Caco-2 (cell line): ENCODE results near the gene MRPL27. TPM values are rescaled to one million over a fixed set of nuclear protein-coding genes. Genes with fewer than 3 reads are reported as not detected.

Source experiments
- BruUV-seq: library from RNA; stranded (reverse); fragments of 400-500 nt; replicated peaks from 2 replicates; lab custom pipeline; 2021; lab: Mats Ljungman, UMichigan
- CTCF ChIA-PET: fragments of 300-600 bp; sonication (Branson Sonifier 250); formaldehyde crosslinking; loops from one replicate; lab custom pipeline; 2022; ENCODE audit warnings: antibody characterized with exemption; lab: Charles Lee
- POLR2A ChIA-PET: fragments of 300-600 bp; sonication (Branson Sonifier 250); formaldehyde crosslinking; loops from one replicate; lab custom pipeline; 2022; ENCODE audit warnings: antibody characterized with exemption; lab: Charles Lee
- DNase-seq, 2 experiments: peaks; one replicate each; pipeline versions ENCODE4 v3.0.0 to v3.0.0-alpha.2; 2020 to 2022
- H3K27me3 ChIP-seq: replicated peaks from 2 replicates; pipeline ENCODE4 v1.6.0; 2011; ENCODE audit warnings: low read length; ENCODE audit not compliant: control insufficient read depth, insufficient read depth
- H3K36me3 ChIP-seq: 2 replicates; pipeline ENCODE4 v1.5.1; 2011; ENCODE audit warnings: low read length; ENCODE audit not compliant: control insufficient read depth, insufficient read depth
- H3K4me1 ChIP-seq: fragments of 250-450 bp; sonication (Bioruptor Pico); 2 replicates; pipeline ENCODE4 v1.5.1; 2020; ENCODE audit warnings: mild to moderate bottlenecking
- H3K4me3 ChIP-seq: 2 replicates; pipeline ENCODE4 v1.5.1; 2011; ENCODE audit warnings: low read depth, mild to moderate bottlenecking, control low read depth, low read length
- H3K9me3 ChIP-seq: fragments of 250-450 bp; sonication (Bioruptor Pico); 2 replicates; pipeline ENCODE4 v1.5.1; 2020; ENCODE audit warnings: mild to moderate bottlenecking, moderate library complexity
- H3K27ac Mint-ChIP-seq: one replicate; pipeline ENCODE4 v1.8.0; 2022; ENCODE audit warnings: mixed read lengths; ENCODE audit not compliant: unreplicated experiment
- H3K27me3 Mint-ChIP-seq: one replicate; pipeline ENCODE4 v1.8.0; 2022; ENCODE audit warnings: mixed read lengths; ENCODE audit not compliant: insufficient read depth, unreplicated experiment
- H3K36me3 Mint-ChIP-seq: one replicate; pipeline ENCODE4 v1.8.0; 2022; ENCODE audit warnings: mild to moderate bottlenecking, mixed read lengths; ENCODE audit not compliant: insufficient read depth, unreplicated experiment
- H3K4me1 Mint-ChIP-seq: one replicate; pipeline ENCODE4 v1.8.0; 2022; ENCODE audit warnings: low read depth, mixed read lengths; ENCODE audit not compliant: unreplicated experiment
- H3K4me3 Mint-ChIP-seq: one replicate; pipeline ENCODE4 v1.8.0; 2022; ENCODE audit warnings: mild to moderate bottlenecking, moderate library complexity, mixed read lengths; ENCODE audit not compliant: unreplicated experiment
- H3K9me3 Mint-ChIP-seq: one replicate; pipeline ENCODE4 v1.8.0; 2022; ENCODE audit warnings: mixed read lengths; ENCODE audit not compliant: unreplicated experiment
- intact Hi-C: fragments of 100-400 bp; cut with micrococcal nuclease; formaldehyde crosslinking; loops from one replicate; pipeline ENCODE4 v1.10.0; 2022; ENCODE audit not compliant: unreplicated experiment
- total RNA-seq: library from RNA; stranded (reverse); gene quantifications from 2 replicates; pipeline ENCODE4 v1.2.3, GENCODE V29; 2022
- TF ChIP-seq, protein P1 (sequence below), 2 experiments: fragments of 200-600 bp in 1 of 2; IDR thresholded peaks; 1 replicate in 1 of 2; 2 replicates in 1 of 2; pipeline versions ENCODE4 v1.5.1 to v1.8.0; 2011 to 2022; ENCODE audit warnings: antibody characterized with exemption in 1 of 2, control low read depth in 1 of 2, inconsistent platforms in 1 of 2, low read depth in 1 of 2, low read length in 1 of 2, mild to moderate bottlenecking in 1 of 2, moderate library complexity in 1 of 2; ENCODE audit not compliant: insufficient read depth in 1 of 2, severe bottlenecking in 1 of 2, unreplicated experiment in 1 of 2

The MRPL27 gene
- total RNA-seq, 1 experiment from 2014 or later: 196 TPM

DNA sequence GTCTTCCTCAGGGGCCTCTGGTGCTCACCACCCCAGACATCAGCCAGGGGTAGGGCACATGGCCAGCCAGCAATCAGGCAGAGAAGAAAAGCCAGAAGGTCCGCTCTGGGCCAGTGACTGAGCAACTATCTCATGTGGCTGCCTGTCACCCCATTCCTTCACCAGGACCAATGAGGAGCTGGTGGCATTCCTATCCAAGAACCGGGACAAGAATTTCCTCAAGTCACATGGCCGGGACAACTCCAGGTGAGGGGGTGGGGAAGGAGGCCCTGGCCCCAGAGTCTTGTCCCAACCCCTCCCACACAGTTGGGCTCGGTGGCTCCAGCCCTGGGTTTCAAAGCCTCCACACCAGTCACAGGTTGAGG is 17.7 kb downstream of the MRPL27 start:
- Histone ChIP-seq H3K27me3 (no peaks in the 10 kb centered on the region), H3K36me3 (peaks cover 16% of the 10 kb centered on the region), H3K9me3 (no peaks in the 10 kb centered on the region), H3K4me1 (no peaks in the 10 kb centered on the region), H3K4me3 (no peak overlapping the region)
- Mint-ChIP-seq H3K9me3 (no peaks in the 10 kb centered on the region), H3K4me1 (no peaks in the 10 kb centered on the region), H3K4me3 (no peak overlapping the region), H3K27me3 (no peaks in the 10 kb centered on the region), H3K27ac (no peak overlapping the region), H3K36me3 (peaks cover 52% of the 10 kb centered on the region)
- ChIA-PET CTCF (interaction anchor here (0.8 to 1.5 kb wide), 2 partner anchors 10 to 72 kb away, joined by 3 to 4 read pairs; no protein-coding TSS in a partner anchor), POLR2A (no interaction called here)
- DNase-seq: peak in 1 of 2 experiments; percentile 44
- no TSS peak for BruUV-seq
- intact Hi-C loops: no loop called here
- TF ChIP-seq, protein P1, sequence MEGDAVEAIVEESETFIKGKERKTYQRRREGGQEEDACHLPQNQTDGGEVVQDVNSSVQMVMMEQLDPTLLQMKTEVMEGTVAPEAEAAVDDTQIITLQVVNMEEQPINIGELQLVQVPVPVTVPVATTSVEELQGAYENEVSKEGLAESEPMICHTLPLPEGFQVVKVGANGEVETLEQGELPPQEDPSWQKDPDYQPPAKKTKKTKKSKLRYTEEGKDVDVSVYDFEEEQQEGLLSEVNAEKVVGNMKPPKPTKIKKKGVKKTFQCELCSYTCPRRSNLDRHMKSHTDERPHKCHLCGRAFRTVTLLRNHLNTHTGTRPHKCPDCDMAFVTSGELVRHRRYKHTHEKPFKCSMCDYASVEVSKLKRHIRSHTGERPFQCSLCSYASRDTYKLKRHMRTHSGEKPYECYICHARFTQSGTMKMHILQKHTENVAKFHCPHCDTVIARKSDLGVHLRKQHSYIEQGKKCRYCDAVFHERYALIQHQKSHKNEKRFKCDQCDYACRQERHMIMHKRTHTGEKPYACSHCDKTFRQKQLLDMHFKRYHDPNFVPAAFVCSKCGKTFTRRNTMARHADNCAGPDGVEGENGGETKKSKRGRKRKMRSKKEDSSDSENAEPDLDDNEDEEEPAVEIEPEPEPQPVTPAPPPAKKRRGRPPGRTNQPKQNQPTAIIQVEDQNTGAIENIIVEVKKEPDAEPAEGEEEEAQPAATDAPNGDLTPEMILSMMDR (IDR thresholded peaks at IDR 0.05; ENCODE audit: insufficient read depth in 1 of 2, low read depth in 1 of 2, low read length in 1 of 2, severe bottlenecking in 1 of 2, unreplicated experiment in 1 of 2): no peak

DNA sequence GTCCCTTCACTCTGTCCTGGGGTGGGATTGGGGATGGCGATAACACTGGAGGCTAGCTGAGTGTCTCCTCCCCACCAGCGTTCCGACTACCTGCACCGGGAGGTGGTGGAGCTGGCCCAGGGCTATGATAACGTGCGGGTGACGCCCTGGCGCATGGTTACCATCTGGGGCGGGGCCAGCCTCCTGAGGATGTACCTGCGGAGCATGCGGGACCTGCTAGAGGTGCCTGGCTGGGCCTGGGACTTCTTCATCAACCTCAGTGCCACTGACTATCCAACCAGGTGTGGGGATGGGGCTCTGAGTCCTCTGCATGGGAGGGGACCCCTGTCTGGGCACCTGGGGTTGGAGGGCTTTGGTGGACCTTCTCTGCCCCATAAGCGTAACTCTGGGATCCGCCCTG is 18.2 kb downstream of the MRPL27 start:
- Mint-ChIP-seq H3K27me3 (no peaks in the 10 kb centered on the region), H3K27ac (no peak overlapping the region), H3K4me3 (no peak overlapping the region), H3K9me3 (no peaks in the 10 kb centered on the region), H3K36me3 (peaks cover 47% of the 10 kb centered on the region), H3K4me1 (no peaks in the 10 kb centered on the region)
- intact Hi-C loops: no loop called here
- TF ChIP-seq, protein P1 (IDR thresholded peaks at IDR 0.05; ENCODE audit: insufficient read depth in 1 of 2, low read depth in 1 of 2, low read length in 1 of 2, severe bottlenecking in 1 of 2, unreplicated experiment in 1 of 2): no peak
- POLR2A ChIA-PET: no interaction called here
- Histone ChIP-seq H3K9me3 (no peaks in the 10 kb centered on the region), H3K4me3 (no peak overlapping the region), H3K36me3 (peaks cover 16% of the 10 kb centered on the region), H3K4me1 (no peaks in the 10 kb centered on the region), H3K27me3 (no peaks in the 10 kb centered on the region)
- no TSS peak for BruUV-seq
- no peak for DNase-seq
- CTCF ChIA-PET: interaction anchor here (1.0 to 1.5 kb wide), 2 partner anchors 8 to 10 kb away, joined by 3 to 4 read pairs; no protein-coding TSS in a partner anchor

DNA sequence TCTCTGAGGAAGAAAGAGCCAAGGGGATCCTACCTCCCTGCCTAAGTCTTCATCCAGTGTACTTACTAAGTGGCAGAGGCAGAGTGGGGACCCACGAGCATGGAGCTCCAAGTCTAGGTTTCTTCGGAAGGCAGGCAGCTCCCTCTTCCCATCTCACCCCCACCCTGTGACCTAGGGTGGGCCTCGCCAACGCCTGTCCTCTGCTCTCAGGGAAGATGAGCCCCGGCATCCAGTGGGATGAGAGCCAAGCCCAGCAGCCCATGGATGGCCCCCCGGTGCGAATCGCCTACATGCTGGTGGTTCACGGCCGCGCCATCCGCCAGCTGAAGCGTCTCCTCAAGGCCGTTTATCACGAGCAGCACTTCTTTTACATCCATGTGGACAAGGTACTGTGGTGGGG is 18.8 kb downstream of the MRPL27 start:
- peaks cover 41% of the 10 kb centered on the region for H3K36me3 Mint-ChIP-seq
- Histone ChIP-seq H3K4me1 (no peaks in the 10 kb centered on the region), H3K4me3 (no peak overlapping the region), H3K27me3 (no peaks in the 10 kb centered on the region), H3K9me3 (no peaks in the 10 kb centered on the region), H3K36me3 (peaks cover 15% of the 10 kb centered on the region)
- H3K4me1 Mint-ChIP-seq: no peaks in the 10 kb centered on the region
- POLR2A ChIA-PET: no interaction called here
- no peak overlapping the region for H3K4me3 Mint-ChIP-seq
- H3K27me3 Mint-ChIP-seq: no peaks in the 10 kb centered on the region
- intact Hi-C loops: no loop called here
- BruUV-seq: no TSS peak
- DNase-seq: peak in 1 of 2 experiments; percentile 40
- TF ChIP-seq, protein P1 (IDR thresholded peaks at IDR 0.05; ENCODE audit: insufficient read depth in 1 of 2, low read depth in 1 of 2, low read length in 1 of 2, severe bottlenecking in 1 of 2, unreplicated experiment in 1 of 2): no peak
- no peaks in the 10 kb centered on the region for H3K9me3 Mint-ChIP-seq
- H3K27ac Mint-ChIP-seq: no peak overlapping the region
- CTCF ChIA-PET: interaction anchor here (1.0 kb wide), 1 partner anchor 8 kb away, joined by 3 read pairs; no protein-coding TSS in a partner anchor
